ENCODE data around the gene UBIAD1.
"Not testable (repeated sequence)": the region's sequence is repeated elsewhere in the genome, so short reads cannot be mapped to it uniquely, and the experiment has no call there.

Gene UBIAD1

GRCh38 chr1:11272832-11273594, at the start of gene UBIAD1:
Gene UBIAD1 (plus strand): TSS chr1:11273198. CDS start chr1:11273532, 334 bp downstream.
- peak; percentile 90 for DNase-seq

GRCh38 chr1:11227106-11228077, 45.6 kb upstream of the UBIAD1 start:
- DNase-seq: peak; percentile 61

GRCh38 chr1:11229203-11229602, 43.8 kb upstream of the UBIAD1 start:
- DNase-seq: no peak

GRCh38 chr1:11233208-11233607, 39.8 kb upstream of the UBIAD1 start:
- DNase-seq: no peak

GRCh38 chr1:11237356-11237755, 35.6 kb upstream of the UBIAD1 start:
- DNase-seq: no peak

GRCh38 chr1:11238311-11238710, 34.7 kb upstream of the UBIAD1 start:
- no peak for DNase-seq

GRCh38 chr1:11245248-11245647, 27.8 kb upstream of the UBIAD1 start:
- no peak for DNase-seq

- DNase-seq: no peak
Measured at GRCh38 chr1:11245904-11246719, 26.9 kb upstream of the UBIAD1 start.

- no peak for DNase-seq
Measured at GRCh38 chr1:11248169-11248568, 24.8 kb upstream of the UBIAD1 start.

- DNase-seq: no peak
Measured at GRCh38 chr1:11252538-11252937, 20.5 kb upstream of the UBIAD1 start.

GRCh38 chr1:11253226-11253625, 19.8 kb upstream of the UBIAD1 start:
- DNase-seq: no peak

- DNase-seq: no peak
Measured at GRCh38 chr1:11256299-11256698, 16.7 kb upstream of the UBIAD1 start.

- peak; percentile 100 for DNase-seq
Measured at GRCh38 chr1:11262171-11263049, 10.6 kb upstream of the UBIAD1 start, which contains the start of gene MTOR. Gene MTOR (minus strand): TSS chr1:11262551. CDS start chr1:11259409, 3,142 bp downstream.

GRCh38 chr1:11266268-11267074, 6.5 kb upstream of the UBIAD1 start:
- no peak for DNase-seq

- not testable (repeated sequence) for DNase-seq
Measured at GRCh38 chr1:11267350-11268337, 5.4 kb upstream of the UBIAD1 start.

GRCh38 chr1:11272544-11272831, 510 bp upstream of the UBIAD1 start:
- DNase-seq: no peak

GRCh38 chr1:11273595-11274234, 717 bp downstream of the UBIAD1 start:
- no peak for DNase-seq

- DNase-seq: no peak
Measured at GRCh38 chr1:11279152-11279551, 6.2 kb downstream of the UBIAD1 start.

- DNase-seq: peak; percentile 6
Measured at GRCh38 chr1:11279630-11280029, 6.6 kb downstream of the UBIAD1 start.

Measured in OCI-M1 (cell line).